ENCODE data around the gene RPS18. TPM values are rescaled to one million over a fixed set of nuclear protein-coding genes. Genes with fewer than 3 reads are reported as not detected.

The RPS18 gene
- total RNA-seq, 1 experiment from 2014 or later = 3,216 TPM

GRCh38 chr6:33279257-33279695, 7.4 kb downstream of the RPS18 start:
- no peak overlapping the region for H3K9ac ChIP-seq (ENCODE audit: extremely low read depth, insufficient read length, low read length)
- peaks cover 33 to 34% of the 10 kb centered on the region in 2 experiments for H3K4me1 Mint-ChIP-seq
- H2AK5ac ChIP-seq (ENCODE audit: insufficient read length, low read length) = no peak overlapping the region
- H3T11ph ChIP-seq (ENCODE audit: low read length) = no peak overlapping the region
- H3K4me3 Mint-ChIP-seq = no peak overlapping the region
- TF ChIP-seq CTCF (conservative IDR thresholded peaks at IDR 0.05) = no peak
- no peaks in the 10 kb centered on the region for H3K9me3 ChIP-seq (ENCODE audit: control insufficient read depth, low read depth, low read length)
- no peak overlapping the region for H3K4ac ChIP-seq (ENCODE audit: low read depth, low read length)
- no peaks in the 10 kb centered on the region; the same call in 1 of the 2 replicates for H3K4me1 ChIP-seq (ENCODE audit: insufficient read depth, low read length)
- no peak overlapping the region for H2BK120ac ChIP-seq (ENCODE audit: low read depth, low read length, poor library complexity, severe bottlenecking)
- H2AFZ ChIP-seq (ENCODE audit: low read length) = no peak overlapping the region
- no peak overlapping the region for H3K18ac ChIP-seq (ENCODE audit: insufficient read length, low read depth, low read length)
- H3K79me2 ChIP-seq (ENCODE audit: insufficient read depth, low read length) = peaks cover 3% of the 10 kb centered on the region; the same call in 1 of the 2 replicates
- no peaks in the 10 kb centered on the region for H3K27me3 Mint-ChIP-seq (ENCODE audit: low read depth)
- no peak overlapping the region for H2BK12ac ChIP-seq (ENCODE audit: insufficient read length, low read depth, low read length)
- peaks cover 9% of the 10 kb centered on the region for H3K23me2 ChIP-seq (ENCODE audit: insufficient read length, low read depth, low read length, poor library complexity, severe bottlenecking)
- H3K9me3 Mint-ChIP-seq = no peaks in the 10 kb centered on the region
- WGBS (ENCODE audit: extremely low coverage, insufficient read length, low lambda C conversion rate) = no CpG with 5 or more reads among the region's 13 CpGs
- no peak overlapping the region for H2BK15ac ChIP-seq (ENCODE audit: low read depth, low read length)
- H2BK5ac ChIP-seq (ENCODE audit: insufficient read length, low read length) = no peak overlapping the region
- H3K27ac ChIP-seq (ENCODE audit: insufficient read length, low read depth, low read length) = no peak overlapping the region
- H4K5ac ChIP-seq (ENCODE audit: insufficient read length, low read depth, low read length) = no peak overlapping the region
- no peak overlapping the region for H3K56ac ChIP-seq (ENCODE audit: insufficient read length, low read depth, low read length)
- no peak overlapping the region for H3K4me2 ChIP-seq (ENCODE audit: insufficient read depth, insufficient read length, low read length)
- no peaks in the 10 kb centered on the region for H3K27me3 ChIP-seq (ENCODE audit: insufficient read depth, low read length)
- H3K79me1 ChIP-seq (ENCODE audit: insufficient read depth, low read depth, low read length, poor library complexity, severe bottlenecking) = no peaks in the 10 kb centered on the region
- no peak overlapping the region for H3K14ac ChIP-seq (ENCODE audit: insufficient read depth, low read length)
- no peak for DNase-seq
- no peak overlapping the region for H3K23ac ChIP-seq (ENCODE audit: insufficient read length, low read depth, low read length)
- no peak overlapping the region for H2BK20ac ChIP-seq (ENCODE audit: low read depth, low read length, poor library complexity, severe bottlenecking)
- H4K20me1 ChIP-seq (ENCODE audit: control insufficient read depth, insufficient read depth, insufficient read length) = no peaks in the 10 kb centered on the region
- no peak overlapping the region for H3K27ac Mint-ChIP-seq
- H3K36me3 Mint-ChIP-seq (ENCODE audit: insufficient read depth in 1 of 3, low read depth in 3 of 3) = peaks cover 24 to 79% (median 50%) of the 10 kb centered on the region in 3 experiments; a peak in 6 of 7 replicates
- no peak overlapping the region for H4K91ac ChIP-seq (ENCODE audit: insufficient read length, low read depth, low read length)
- no peak overlapping the region for H4K8ac ChIP-seq (replicated peaks; ENCODE audit: insufficient read length, low read depth, low read length)

Data from H9 (cell line).